K562 (cell line): ENCODE results near the gene HSD17B2. TPM values are rescaled to one million over a fixed set of nuclear protein-coding genes. Genes with fewer than 3 reads are reported as not detected.

ENCODE experiments used
- ATAC-seq: fragments of 200-7000 bp; cut with Tn5 transposase; 3 replicates; pipeline ENCODE4 v1.9.1; 2020; ENCODE audit warnings: moderate library complexity
- BruUV-seq: library from RNA; stranded (reverse); fragments of 400-500 nt; replicated peaks from 2 replicates; lab custom pipeline; 2021; lab: Mats Ljungman, UMichigan
- CTCF ChIA-PET: fragments of 300-600 bp; formaldehyde crosslinking; extraction: SDS; loops from one replicate; lab custom pipeline; 2021; ENCODE audit warnings: low intra/inter-chr PET ratio; lab: Yijun Ruan, JAX
- POLR2A ChIA-PET: fragments of 300-600, 350-650 bp; sonication (Branson Sonifier 250); formaldehyde crosslinking; extraction: SDS; loops from one replicate; lab custom pipeline; 2021; ENCODE audit warnings: antibody characterized with exemption, inconsistent platforms; lab: Yijun Ruan, JAX
- DNase-seq, 4 experiments: peaks; one replicate each; pipeline versions ENCODE4 v3.0.0 to v3.0.0-alpha.2; 2011 to 2018; ENCODE audit warnings: low spot score in 3 of 4, mixed read lengths in 3 of 4; ENCODE audit errors: extremely low read depth in 1 of 4
- FAIRE-seq: peaks from 2 replicates; lab custom pipeline; 2011; peaks lifted over from hg19 to GRCh38; lab: Jason Lieb, UNC
- H2AFZ ChIP-seq: 2 replicates; pipeline ENCODE4 v1.6.0; 2011; ENCODE audit warnings: low read depth, low read length, control low read depth, inconsistent platforms
- H3K27ac ChIP-seq: fragments of 200-600 bp; 3 replicates; pipeline ENCODE4 v1.8.0; 2011; ENCODE audit warnings: low read depth, mild to moderate bottlenecking, control low read depth, inconsistent platforms, low read length, moderate library complexity, mixed read lengths; ENCODE audit errors: extremely low read depth
- H3K27me3 ChIP-seq, 2 experiments: fragments of 300-600 bp in 1 of 2; 2 replicates in 1 of 2; 3 replicates in 1 of 2; pipeline versions ENCODE4 v1.6.0 to v1.8.0; 2011; ENCODE audit warnings: inconsistent platforms in 2 of 2, low read length in 2 of 2, mild to moderate bottlenecking in 1 of 2, mixed read lengths in 1 of 2, moderate library complexity in 1 of 2; ENCODE audit not compliant: control insufficient read depth in 2 of 2, insufficient read depth in 2 of 2
- H3K36me3 ChIP-seq: fragments of 300-600 bp; 3 replicates; pipeline ENCODE4 v1.8.0; 2011; ENCODE audit warnings: mild to moderate bottlenecking, low read length, inconsistent platforms; ENCODE audit not compliant: control insufficient read depth, insufficient read depth
- H3K4me1 ChIP-seq, 2 experiments: fragments of 200-600 bp in 1 of 2; replicated peaks in 1 of 2; 2 replicates in 1 of 2; 3 replicates in 1 of 2; pipeline versions ENCODE4 v1.5.1 to v1.8.0; 2011; ENCODE audit warnings: inconsistent platforms in 2 of 2, low read length in 2 of 2, mild to moderate bottlenecking in 1 of 2, mixed read lengths in 1 of 2, moderate library complexity in 1 of 2; ENCODE audit not compliant: control insufficient read depth in 2 of 2, insufficient read depth in 2 of 2
- H3K4me2 ChIP-seq: 2 replicates; pipeline ENCODE4 v1.6.1; 2011; ENCODE audit warnings: low read length, control low read depth, inconsistent platforms, mixed read lengths; ENCODE audit not compliant: insufficient read depth
- H3K4me3 ChIP-seq: fragments of 200-600 bp; sonication (generic), shearing (Covaris generic); 2 replicates; pipeline ENCODE4 v1.5.1; 2016; ENCODE audit warnings: control low read depth, inconsistent platforms
- H3K79me2 ChIP-seq: fragments of 200-600 bp; 3 replicates; pipeline ENCODE4 v1.8.0; 2011; ENCODE audit warnings: low read length, inconsistent platforms; ENCODE audit not compliant: control insufficient read depth, insufficient read depth
- H3K9ac ChIP-seq, 2 experiments: 2 replicates each; pipeline versions ENCODE4 v1.6.0 to v1.6.1; 2011; ENCODE audit warnings: low read depth in 2 of 2, low read length in 2 of 2, control low read depth in 1 of 2, inconsistent platforms in 1 of 2, mild to moderate bottlenecking in 1 of 2, mixed read lengths in 1 of 2; ENCODE audit not compliant: insufficient read depth in 1 of 2
- H3K9me1 ChIP-seq: one replicate; pipeline ENCODE4 v1.6.0; 2011; ENCODE audit warnings: inconsistent platforms, mild to moderate bottlenecking, low read length, moderate library complexity; ENCODE audit not compliant: control insufficient read depth, insufficient read depth
- H3K9me3 ChIP-seq: replicated peaks from 2 replicates; pipeline ENCODE4 v1.5.1; 2011; ENCODE audit warnings: low read depth, low read length, inconsistent platforms; ENCODE audit not compliant: control insufficient read depth, insufficient read depth
- H4K20me1 ChIP-seq: replicated peaks from 2 replicates; pipeline ENCODE4 v1.6.1; 2011; ENCODE audit warnings: low read length, inconsistent platforms, mixed read lengths; ENCODE audit not compliant: control insufficient read depth, insufficient read depth
- ETV6 ChIP-seq, 3 experiments: fragments of 150-350 bp in 1 of 3; sonication (generic) in 1 of 3; formaldehyde crosslinking in 1 of 3; IDR thresholded peaks; 2 replicates each; pipeline versions ENCODE4 v1.6.1 to v1.8.0; 2014 to 2022; ENCODE audit warnings: borderline replicate concordance in 2 of 3, low read depth in 2 of 3, antibody characterized with exemption in 1 of 3, low read length in 1 of 3, mild to moderate bottlenecking in 1 of 3, missing genetic modification reagents in 1 of 3
- ZZZ3 ChIP-seq: fragments of 450-650 bp; IDR thresholded peaks from 2 replicates; pipeline ENCODE4 v1.6.1; 2016; ENCODE audit warnings: antibody characterized with exemption, mild to moderate bottlenecking, moderate library complexity
- WGBS: fragments of 100-300 bp; shearing (Covaris generic); methylation state at CpG from one replicate; pipeline ENCODE4 v1.1.6; 2016; ENCODE audit warnings: low coverage, mixed read lengths; ENCODE audit not compliant: insufficient coverage; ENCODE audit errors: missing lambda C conversion rate; 5-methylcytosine and 5-hydroxymethylcytosine counted together
- in situ Hi-C: fragments of 300-500 bp; cut with MboI; formaldehyde crosslinking; loops from 4 replicates; pipeline ENCODE4 v1.15.0; 2018; ENCODE audit warnings: inconsistent platforms, mixed read lengths
- intact Hi-C: fragments of 100-400 bp; cut with micrococcal nuclease; formaldehyde crosslinking; loops from 2 replicates; pipeline ENCODE4 v1.14.2; 2022
- polyA plus RNA-seq, 8 experiments: library from polyadenylated mRNA; depleted of rRNA in 4 of 8; stranded (reverse) in 5 of 8; unstranded in 3 of 8; fragments of >200 nt; fragmentation: Nextera tagmentation in 2 of 8; fragmentation: Illumina TruSeq in 1 of 8; extraction: Ambion mirVana in 2 of 8; extraction: Trizol in 1 of 8; gene quantifications; 2 replicates each; pipeline versions ENCODE4 v1.2.1 to v1.2.3, GENCODE V29; 2011 to 2014; ENCODE audit warnings: inconsistent platforms in 1 of 8, missing spikeins in 1 of 8
- total RNA-seq, 7 experiments: library from RNA; depleted of rRNA in 6 of 7; stranded (reverse); fragments of >200 nt in 6 of 7; fragmentation: Illumina TruSeq in 2 of 7; extraction: Trizol in 2 of 7; gene quantifications; 2 replicates each; pipeline versions ENCODE4 v1.2.1 to v1.2.3, GENCODE V29; 2011 to 2021; ENCODE audit warnings: low replicate concordance in 1 of 7
- TF ChIP-seq, protein P1 (sequence below): sonication (generic); formaldehyde crosslinking; IDR thresholded peaks from 2 replicates; pipeline ENCODE4 v1.8.0; 2022; ENCODE audit warnings: mild to moderate bottlenecking, missing genetic modification reagents

The HSD17B2 gene
- total and polyA plus RNA-seq, 9 of the 15 experiments (the other 6 are each of a cell fraction or from before 2014, with no cell fraction given): not detected

DNA sequence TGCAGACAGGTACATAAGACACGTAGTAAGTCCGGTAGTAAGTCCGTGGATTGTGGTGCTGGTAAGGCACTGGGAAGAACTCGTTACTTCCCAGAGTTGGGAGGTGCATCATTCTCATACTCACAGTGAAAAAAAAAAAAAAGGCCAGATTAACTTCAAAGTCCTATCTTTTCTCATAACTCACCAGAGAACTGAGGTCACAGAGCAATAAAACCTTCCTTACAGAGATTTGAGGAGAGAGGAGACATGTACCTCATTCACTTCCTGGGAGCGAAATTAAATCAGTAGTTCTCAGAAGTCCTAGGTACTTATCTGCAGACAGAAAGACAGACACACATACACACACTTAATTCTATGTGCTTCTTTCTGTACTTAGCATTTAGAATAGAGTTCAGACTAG is 112.5 kb downstream of the HSD17B2 start:
- Histone ChIP-seq H3K4me3 (no peak overlapping the region), H4K20me1 (0 out of 2 replicates have a peak, but pooled peaks cover 3% of the 10 kb centered on the region), H3K36me3 (peaks cover 46% of the 10 kb centered on the region; the same call in 2 of the 3 replicates), H3K9me1 (no peaks in the 10 kb centered on the region), H3K4me1 (peaks cover 0 to 5% of the 10 kb centered on the region in 2 experiments; a peak in 4 of 5 replicates), H3K9ac (no peak overlapping the region), H3K4me2 (no peak overlapping the region), H3K79me2 (peaks cover 4% of the 10 kb centered on the region; the same call in 1 of the 3 replicates), H3K27ac (no peak overlapping the region), H3K27me3 (no peaks in the 10 kb centered on the region), H3K9me3 (no peaks in the 10 kb centered on the region), H2AFZ (no peak overlapping the region)
- intact Hi-C loops (no loop called here), in situ Hi-C loops (no loop called here)
- CTCF ChIA-PET: no interaction called here
- TF ChIP-seq ETV6 (IDR thresholded peaks at IDR 0.05; ENCODE audit: borderline replicate concordance in 1 of 2, low read depth in 2 of 2, low read length in 1 of 2) (no peak), ETV6 (CRISPR knock-in tag; IDR thresholded peaks at IDR 0.05; ENCODE audit: borderline replicate concordance) (no peak), ZZZ3 (no peak)
- TF ChIP-seq, protein P1, sequence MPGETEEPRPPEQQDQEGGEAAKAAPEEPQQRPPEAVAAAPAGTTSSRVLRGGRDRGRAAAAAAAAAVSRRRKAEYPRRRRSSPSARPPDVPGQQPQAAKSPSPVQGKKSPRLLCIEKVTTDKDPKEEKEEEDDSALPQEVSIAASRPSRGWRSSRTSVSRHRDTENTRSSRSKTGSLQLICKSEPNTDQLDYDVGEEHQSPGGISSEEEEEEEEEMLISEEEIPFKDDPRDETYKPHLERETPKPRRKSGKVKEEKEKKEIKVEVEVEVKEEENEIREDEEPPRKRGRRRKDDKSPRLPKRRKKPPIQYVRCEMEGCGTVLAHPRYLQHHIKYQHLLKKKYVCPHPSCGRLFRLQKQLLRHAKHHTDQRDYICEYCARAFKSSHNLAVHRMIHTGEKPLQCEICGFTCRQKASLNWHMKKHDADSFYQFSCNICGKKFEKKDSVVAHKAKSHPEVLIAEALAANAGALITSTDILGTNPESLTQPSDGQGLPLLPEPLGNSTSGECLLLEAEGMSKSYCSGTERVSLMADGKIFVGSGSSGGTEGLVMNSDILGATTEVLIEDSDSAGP (CRISPR knock-in tag): no peak
- 95% methylated on average over 4 of the region's 5 CpGs for WGBS
- POLR2A ChIA-PET: no interaction called here
- ATAC-seq: no peak; the same call in 2 of the 3 replicates
- DNase-seq: no peak
- no peak for FAIRE-seq
- BruUV-seq: no TSS peak

Other genes starting within 250 kb of the HSD17B2 start
- 0.29 and 0.64 TPM in 2 replicates for gene SDR42E1, start 23.8 kb upstream of the HSD17B2 start, total RNA-seq (2014; rRNA removed)
- gene SDR42E1, start 23.8 kb upstream of the HSD17B2 start, total RNA-seq (2014; rRNA removed; fragmentation: Illumina TruSeq; extraction: Trizol): 0.29 and 0.64 TPM in 2 replicates
- gene SDR42E1, start 23.8 kb upstream of the HSD17B2 start, total RNA-seq (2015; rRNA removed; fragmentation: Illumina TruSeq; extraction: Trizol): 0.22 and 0.49 TPM in 2 replicates
- 0.42 and 0.92 TPM in 2 replicates for gene SDR42E1, start 23.8 kb upstream of the HSD17B2 start, total RNA-seq (2021)
- 0.22 and 0.25 TPM in 2 replicates for gene SDR42E1, start 23.8 kb upstream of the HSD17B2 start, polyA plus RNA-seq (2011; rRNA removed)
- 0.22 and 0.54 TPM in 2 replicates for gene SDR42E1, start 23.8 kb upstream of the HSD17B2 start, polyA plus RNA-seq (2014; fragmentation: Illumina TruSeq; extraction: Trizol)
- 1 to 10 TPM in 1 of 2 experiments, under 1 TPM in 1; 0.77 to 1.3 TPM for gene SDR42E1, start 23.8 kb upstream of the HSD17B2 start, polyA plus RNA-seq (2014; fragmentation: Nextera tagmentation; extraction: Ambion mirVana)
- gene SDR42E1, start 23.8 kb upstream of the HSD17B2 start, polyA plus RNA-seq (2014; rRNA removed): 0.13 and 0.46 TPM in 2 replicates
- gene MPHOSPH6, start 135.0 kb downstream of the HSD17B2 start, total RNA-seq (2014; rRNA removed): 48.0 and 55.9 TPM in 2 replicates
- gene MPHOSPH6, start 135.0 kb downstream of the HSD17B2 start, total RNA-seq (2014; rRNA removed; fragmentation: Illumina TruSeq; extraction: Trizol): 81.3 and 93.6 TPM in 2 replicates
- gene MPHOSPH6, start 135.0 kb downstream of the HSD17B2 start, total RNA-seq (2015; rRNA removed; fragmentation: Illumina TruSeq; extraction: Trizol): 70.0 and 76.7 TPM in 2 replicates
- 34.1 and 37.0 TPM in 2 replicates for gene MPHOSPH6, start 135.0 kb downstream of the HSD17B2 start, total RNA-seq (2021)
- 26.9 and 39.3 TPM in 2 replicates for gene MPHOSPH6, start 135.0 kb downstream of the HSD17B2 start, polyA plus RNA-seq (2011; rRNA removed)
- gene MPHOSPH6, start 135.0 kb downstream of the HSD17B2 start, polyA plus RNA-seq (2014; fragmentation: Illumina TruSeq; extraction: Trizol): 66.1 and 85.1 TPM in 2 replicates
- gene MPHOSPH6, start 135.0 kb downstream of the HSD17B2 start, polyA plus RNA-seq (2014; fragmentation: Nextera tagmentation; extraction: Ambion mirVana): 100 to 1,000 TPM; 148 to 153 TPM
- 65.0 and 71.4 TPM in 2 replicates for gene MPHOSPH6, start 135.0 kb downstream of the HSD17B2 start, polyA plus RNA-seq (2014; rRNA removed)